A673 (cell line): ENCODE data around the gene DLG2.

ENCODE experiments used
- CTCF ChIP-seq: fragments of 300-800, 200-600 bp; sonication (generic); conservative IDR thresholded peaks from 2 replicates; pipeline ENCODE4 v1.5.1; 2017; ENCODE audit warnings: low read depth, mild to moderate bottlenecking, antibody characterized with exemption, low read length, moderate library complexity, mixed read lengths
- EZH2 ChIP-seq: fragments of 200-600 bp; sonication (generic); IDR thresholded peaks from 2 replicates; pipeline ENCODE4 v1.6.1; 2017; ENCODE audit warnings: borderline replicate concordance, low read depth, mild to moderate bottlenecking, mixed read lengths, antibody characterized with exemption, low read length; ENCODE audit not compliant: poor library complexity, severe bottlenecking

GRCh38 chr11:84501750-84502149, 1125.4 kb downstream of the DLG2 start:
- TF ChIP-seq CTCF (no peak), EZH2 (no peak)
